K562 (cell line): ENCODE data around the gene PSAT1. TPM values are rescaled to one million over a fixed set of nuclear protein-coding genes. Genes with fewer than 3 reads are reported as not detected.

Experiments
- CHD2 ChIP-seq: IDR thresholded peaks from 2 replicates; pipeline ENCODE4 v1.6.1; 2011; ENCODE audit warnings: low read depth, low read length
- MAX ChIP-seq: sonication (generic); formaldehyde crosslinking; IDR thresholded peaks from 2 replicates; pipeline ENCODE4 v1.9.0; 2022; ENCODE audit warnings: mild to moderate bottlenecking, missing genetic modification reagents
- MAZ ChIP-seq, 2 experiments: fragments of 450-650 bp in 1 of 2; sonication (generic) in 1 of 2; formaldehyde crosslinking; IDR thresholded peaks in 1 of 2; conservative IDR thresholded peaks in 1 of 2; 2 replicates each; pipeline versions ENCODE4 v1.4.0 to v1.5.0; 2020; ENCODE audit warnings: mild to moderate bottlenecking in 1 of 2, missing genetic modification reagents in 1 of 2
- MNT ChIP-seq, 2 experiments: fragments of 450-650 bp; conservative IDR thresholded peaks; 2 replicates each; pipeline ENCODE4 v1.6.1; 2017; ENCODE audit warnings: mild to moderate bottlenecking in 2 of 2, moderate library complexity in 2 of 2
- NKRF ChIP-seq: fragments of 450-650 bp; IDR thresholded peaks from 2 replicates; pipeline ENCODE4 v1.6.1; 2016; ENCODE audit warnings: borderline replicate concordance
- NR0B1 ChIP-seq: fragments of 450-650 bp; IDR thresholded peaks from one replicate; pipeline ENCODE4 v1.6.1; 2018; ENCODE audit warnings: mild to moderate bottlenecking, moderate library complexity; ENCODE audit not compliant: partially characterized antibody
- TBP ChIP-seq: optimal IDR thresholded peaks from 2 replicates; pipeline ENCODE3; 2011; ENCODE audit warnings: low read depth, low read length, improper control_type of control experiment
- TRIM24 ChIP-seq, 2 experiments: fragments of 450-650 bp; IDR thresholded peaks; 2 replicates each; pipeline ENCODE4 v1.6.1; 2016
- TSHZ1 ChIP-seq: fragments of 250-450 bp; sonication (Bioruptor Pico); IDR thresholded peaks from 2 replicates; pipeline ENCODE4 v1.4.0; 2020; ENCODE audit warnings: mild to moderate bottlenecking, moderate library complexity
- YBX1 ChIP-seq: fragments of 450-650 bp; IDR thresholded peaks from 2 replicates; pipeline ENCODE4 v1.7.1; 2016; ENCODE audit warnings: mild to moderate bottlenecking
- YY1 ChIP-seq, 3 experiments: IDR thresholded peaks; 2 replicates each; pipeline ENCODE4 v1.6.1; 2011; ENCODE audit warnings: low read length in 2 of 3, mild to moderate bottlenecking in 2 of 3, moderate library complexity in 2 of 3, borderline replicate concordance in 1 of 3, control low read depth in 1 of 3, low read depth in 1 of 3; ENCODE audit not compliant: insufficient read depth in 3 of 3, insufficient replicate concordance in 2 of 3, control insufficient read depth in 1 of 3, insufficient read length in 1 of 3; ENCODE audit errors: extremely low read depth in 1 of 3
- ZFP30 ChIP-seq: fragments of 250-450 bp; sonication (Bioruptor Pico); IDR thresholded peaks from 2 replicates; pipeline ENCODE4 v1.8.0; 2022; ENCODE audit warnings: moderate library complexity, mild to moderate bottlenecking, inconsistent platforms, borderline replicate concordance
- ZFX ChIP-seq: sonication (generic); formaldehyde crosslinking; IDR thresholded peaks from 2 replicates; pipeline ENCODE4 v1.8.0; 2022; ENCODE audit warnings: mild to moderate bottlenecking, missing genetic modification reagents, moderate library complexity
- ZNF175 ChIP-seq: fragments of 200-800 bp; sonication (Bioruptor generic); IDR thresholded peaks from 2 replicates; pipeline ENCODE4 v1.6.1; 2016; ENCODE audit warnings: low read depth, mild to moderate bottlenecking, missing genetic modification characterization, missing compliant biosample characterization
- ZNF274 ChIP-seq: IDR thresholded peaks from 2 replicates; pipeline ENCODE4 v1.6.1; 2011; ENCODE audit warnings: low read depth, mild to moderate bottlenecking, low read length, moderate library complexity, borderline replicate concordance
- polyA plus RNA-seq, 8 experiments: library from polyadenylated mRNA; depleted of rRNA in 4 of 8; stranded (reverse) in 5 of 8; unstranded in 3 of 8; fragments of >200 nt; fragmentation: Nextera tagmentation in 2 of 8; fragmentation: Illumina TruSeq in 1 of 8; extraction: Ambion mirVana in 2 of 8; extraction: Trizol in 1 of 8; gene quantifications; 2 replicates each; pipeline versions ENCODE4 v1.2.1 to v1.2.3, GENCODE V29; 2011 to 2014; ENCODE audit warnings: inconsistent platforms in 1 of 8, missing spikeins in 1 of 8
- total RNA-seq, 7 experiments: library from RNA; depleted of rRNA in 6 of 7; stranded (reverse); fragments of >200 nt in 6 of 7; fragmentation: Illumina TruSeq in 2 of 7; extraction: Trizol in 2 of 7; gene quantifications; 2 replicates each; pipeline versions ENCODE4 v1.2.1 to v1.2.3, GENCODE V29; 2011 to 2021; ENCODE audit warnings: low replicate concordance in 1 of 7

Gene PSAT1
- total and polyA plus RNA-seq, 9 of the 15 experiments (the other 6 are each of a cell fraction or from before 2014, with no cell fraction given): 29.7 to 151 (median 98.3) TPM

GRCh38 chr9:78296893-78297671 is at the start of gene PSAT1 (continued):
- TF ChIP-seq YY1 (IDR thresholded peaks at IDR 0.05; ENCODE audit: borderline replicate concordance in 1 of 3, control insufficient read depth in 1 of 3, extremely low read depth in 1 of 3, insufficient read depth in 3 of 3, insufficient read length in 1 of 3, insufficient replicate concordance in 2 of 3, low read depth in 1 of 3, low read length in 2 of 3) (peak in 1 of 3 experiments; percentile 64), NKRF (peak; percentile 23; the same call in 1 of the 2 replicates), ZNF274 (no peak), CHD2 (peak; percentile 71; the same call in 1 of the 2 replicates), MAZ (CRISPR knock-in tag; conservative IDR thresholded peaks at IDR 0.05 in 1 of 2, IDR thresholded peaks at IDR 0.05 in 1 of 2) (peak in 1 of 2 experiments; percentile 62), ZFP30 (CRISPR knock-in tag) (no peak), MNT (conservative IDR thresholded peaks at IDR 0.05) (peak in 1 of 2 experiments; percentile 63; a peak in 3 of 4 replicates), NR0B1 (no peak), MAX (CRISPR knock-in tag) (peak; percentile 80), TRIM24 (IDR thresholded peaks at IDR 0.05) (peak; percentile 8 to 19; a peak in 1 of 4 replicates), ZNF175 (CRISPR knock-in tag) (peak; percentile 32; the same call in 1 of the 2 replicates), TSHZ1 (no peak), TBP (peak; percentile 62), YBX1 (no peak), ZFX (CRISPR knock-in tag) (peak; percentile 80)
